HG03066 (cell line): ENCODE results near the gene IL11.

Experiments
- ATAC-seq: cut with Tn5 transposase; IDR thresholded peaks from one replicate; pipeline ENCODE4 v1.9.1; 2021; ENCODE audit warnings: low read depth; ENCODE audit not compliant: unreplicated experiment

The IL11 gene

DNA sequence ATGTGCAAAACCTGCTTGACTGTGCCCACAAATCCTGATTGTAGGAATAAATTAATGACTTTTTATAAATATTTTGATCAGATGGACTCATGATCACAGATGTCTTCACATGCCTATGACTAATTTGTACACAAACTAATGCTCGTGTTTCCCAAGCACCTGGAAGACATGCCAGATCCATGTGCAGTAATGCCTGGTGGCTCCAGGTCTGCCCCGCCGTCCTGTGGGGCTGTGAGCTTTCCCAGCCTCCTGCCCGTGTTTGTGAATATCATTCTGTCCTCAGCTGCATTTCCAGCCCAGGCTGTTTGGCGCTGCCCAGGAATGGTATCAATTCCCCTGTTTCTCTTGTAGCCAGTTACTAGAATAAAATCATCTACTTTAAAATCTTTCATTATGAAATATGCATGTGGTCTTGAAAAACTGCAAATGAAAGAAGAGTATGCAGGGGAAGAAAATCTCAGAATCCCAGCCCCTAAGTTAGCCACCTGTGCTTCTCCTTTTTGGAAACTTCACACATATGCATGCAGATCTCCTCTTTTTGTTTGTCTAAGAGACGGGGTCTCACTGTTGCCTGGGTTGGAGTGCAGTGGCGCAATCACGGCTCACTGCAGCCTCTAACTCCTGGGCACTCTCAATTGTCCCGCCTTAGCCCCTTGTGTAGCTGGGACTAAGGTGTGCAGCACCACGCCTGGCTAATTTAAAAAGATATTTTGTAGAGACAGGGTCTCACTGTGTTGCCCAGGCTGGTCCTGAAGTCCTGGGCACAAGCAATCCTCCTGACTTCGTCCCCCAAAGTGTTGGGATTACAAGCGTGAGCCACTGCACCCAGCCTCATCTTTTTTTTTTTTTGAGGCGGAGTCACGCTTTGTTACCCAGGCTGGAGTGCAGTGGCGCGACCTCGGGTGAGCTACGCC is 21.7 kb upstream of the IL11 start:
- no peak for ATAC-seq

DNA sequence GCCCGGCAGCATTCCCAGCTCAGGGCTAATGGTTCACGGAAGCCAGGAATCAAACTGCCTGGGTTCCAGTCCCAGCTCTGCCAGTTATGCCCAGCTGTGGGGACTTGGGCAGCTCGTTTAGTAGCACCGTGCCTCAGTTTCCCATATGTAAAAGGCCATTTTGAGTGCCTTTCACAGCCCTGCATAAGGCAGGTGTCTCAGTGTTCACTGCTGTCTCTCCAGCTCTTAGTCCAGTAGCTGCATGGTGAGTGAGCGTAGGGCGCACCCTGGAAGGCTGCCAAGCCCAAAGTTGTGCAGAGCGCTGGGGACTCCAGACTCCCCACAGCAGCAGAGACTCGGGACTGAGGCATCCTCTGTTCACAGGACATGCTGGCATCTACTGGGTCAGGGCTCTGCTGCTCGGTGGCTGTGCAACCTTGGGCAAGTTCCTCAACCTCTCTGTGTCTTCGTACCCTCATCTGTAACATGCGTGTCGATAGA is 21.0 kb upstream of the IL11 start:
- ATAC-seq: no peak

DNA sequence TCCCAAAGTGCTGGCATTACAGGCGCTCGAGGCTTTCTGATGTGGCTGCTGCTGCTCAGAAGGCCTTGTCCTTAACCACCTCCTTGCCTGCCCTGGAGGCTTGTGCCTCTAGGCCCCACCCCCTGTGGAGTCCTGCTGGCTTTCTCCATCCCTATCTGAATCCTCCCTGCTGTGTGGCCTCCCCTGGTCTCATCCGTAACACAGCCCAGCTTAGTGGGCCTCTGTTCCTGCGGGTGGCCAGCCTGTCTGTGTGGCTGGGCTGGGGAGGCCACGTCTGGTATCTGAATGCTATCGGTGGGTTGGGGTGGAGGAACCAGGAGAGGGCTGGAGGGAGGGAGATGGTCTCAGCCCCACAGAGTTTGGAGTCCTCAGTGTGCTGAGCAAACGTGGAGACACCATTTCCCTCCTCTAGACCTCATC is 20.2 kb upstream of the IL11 start:
- ATAC-seq: no peak

DNA sequence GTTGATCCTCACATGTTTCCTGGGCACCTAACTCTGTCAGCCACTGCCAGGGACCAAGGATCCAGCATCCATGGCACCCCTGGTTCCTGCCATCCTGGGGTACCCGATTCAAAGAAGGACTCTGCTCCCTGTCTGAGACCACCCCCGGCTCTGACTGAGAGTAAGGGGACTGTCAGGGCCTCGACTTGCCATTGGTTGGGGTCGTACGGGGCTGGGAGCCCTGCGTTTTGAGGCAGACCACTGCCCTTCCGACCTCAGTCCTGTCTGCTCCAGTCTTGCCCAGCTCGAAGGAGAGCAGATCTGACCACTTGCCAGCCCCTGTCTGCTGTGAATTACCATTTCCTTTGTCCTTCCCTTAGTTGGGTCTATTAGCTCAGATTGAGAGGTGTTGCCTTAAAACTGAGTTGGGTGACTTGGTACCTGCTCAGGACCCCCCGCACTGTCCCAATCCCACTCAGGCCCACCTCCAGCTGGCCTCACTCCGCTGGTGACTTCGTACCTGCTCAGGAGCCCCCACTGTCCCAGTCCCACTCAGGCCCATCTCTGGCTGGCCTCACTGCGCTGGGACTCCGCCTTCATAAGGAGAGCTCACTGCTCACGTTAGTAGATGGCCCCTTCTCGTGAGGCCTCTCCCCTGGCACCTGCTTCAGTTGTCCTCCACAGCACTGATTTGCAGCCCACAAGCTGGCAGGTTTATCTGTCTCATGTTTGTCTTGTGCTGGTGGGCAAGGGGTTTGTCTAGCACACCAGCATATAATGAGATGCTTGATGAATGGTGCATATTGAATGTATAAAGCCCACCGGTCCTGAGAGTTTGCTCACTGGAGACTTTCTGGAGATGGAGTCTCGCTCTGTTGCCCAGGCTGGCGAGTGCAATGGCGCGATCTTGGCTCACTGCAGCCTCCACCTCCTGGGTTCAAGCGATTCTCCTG is 19.4 kb upstream of the IL11 start:
- ATAC-seq: no peak

DNA sequence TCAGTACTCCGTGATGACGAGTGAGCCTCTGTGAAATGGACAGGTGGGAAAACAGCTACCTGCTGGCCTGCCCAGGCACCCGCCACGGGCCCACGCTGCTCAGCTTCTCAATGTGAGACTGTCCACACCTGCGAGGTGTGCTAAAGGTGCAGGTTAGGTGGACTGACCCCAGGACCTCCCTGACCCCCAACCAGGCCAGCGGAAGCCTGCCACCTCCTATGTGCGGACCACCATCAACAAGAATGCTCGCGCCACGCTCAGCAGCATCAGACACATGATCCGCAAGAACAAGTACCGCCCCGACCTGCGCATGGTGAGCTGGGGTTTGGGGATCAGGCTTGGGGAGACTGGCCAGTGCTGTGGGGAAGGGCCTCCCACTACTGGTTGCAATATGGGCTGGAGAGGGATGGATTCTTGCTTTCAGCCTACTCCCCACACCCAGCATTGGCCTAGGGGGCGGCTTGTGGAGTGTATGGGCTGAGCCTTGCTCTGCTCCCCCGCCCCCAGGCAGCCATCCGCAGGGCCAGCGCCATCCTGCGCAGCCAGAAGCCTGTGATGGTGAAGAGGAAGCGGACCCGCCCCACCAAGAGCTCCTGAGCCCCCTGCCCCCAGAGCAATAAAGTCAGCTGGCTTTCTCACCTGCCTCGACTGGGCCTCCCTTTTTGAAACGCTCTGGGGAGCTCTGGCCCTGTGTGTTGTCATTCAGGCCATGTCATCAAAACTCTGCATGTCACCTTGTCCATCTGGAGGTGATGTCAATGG is 17.7 kb upstream of the IL11 start:
- no peak for ATAC-seq

DNA sequence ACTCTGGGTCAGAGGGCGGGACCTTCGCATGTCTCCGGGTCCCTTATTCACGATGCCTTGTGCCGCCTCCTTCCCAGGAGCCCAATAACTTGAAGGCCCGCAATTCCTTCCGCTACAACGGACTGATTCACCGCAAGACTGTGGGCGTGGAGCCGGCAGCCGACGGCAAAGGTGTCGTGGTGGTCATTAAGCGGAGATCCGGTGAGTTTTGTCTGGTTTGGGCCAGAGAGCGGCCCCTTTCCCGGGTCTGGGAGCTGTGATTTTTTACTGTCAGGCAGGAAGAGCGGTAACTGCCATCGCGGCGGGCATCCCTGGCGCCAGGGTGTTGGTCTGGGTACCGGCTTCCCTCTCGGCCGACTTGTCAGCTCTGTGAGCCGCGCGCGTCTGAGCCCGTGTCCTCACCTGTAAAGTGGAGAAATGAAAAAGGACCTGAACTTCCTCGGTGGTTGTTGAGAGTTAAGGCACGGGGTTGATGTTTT is 16.3 kb upstream of the IL11 start:
- no peak for ATAC-seq

DNA sequence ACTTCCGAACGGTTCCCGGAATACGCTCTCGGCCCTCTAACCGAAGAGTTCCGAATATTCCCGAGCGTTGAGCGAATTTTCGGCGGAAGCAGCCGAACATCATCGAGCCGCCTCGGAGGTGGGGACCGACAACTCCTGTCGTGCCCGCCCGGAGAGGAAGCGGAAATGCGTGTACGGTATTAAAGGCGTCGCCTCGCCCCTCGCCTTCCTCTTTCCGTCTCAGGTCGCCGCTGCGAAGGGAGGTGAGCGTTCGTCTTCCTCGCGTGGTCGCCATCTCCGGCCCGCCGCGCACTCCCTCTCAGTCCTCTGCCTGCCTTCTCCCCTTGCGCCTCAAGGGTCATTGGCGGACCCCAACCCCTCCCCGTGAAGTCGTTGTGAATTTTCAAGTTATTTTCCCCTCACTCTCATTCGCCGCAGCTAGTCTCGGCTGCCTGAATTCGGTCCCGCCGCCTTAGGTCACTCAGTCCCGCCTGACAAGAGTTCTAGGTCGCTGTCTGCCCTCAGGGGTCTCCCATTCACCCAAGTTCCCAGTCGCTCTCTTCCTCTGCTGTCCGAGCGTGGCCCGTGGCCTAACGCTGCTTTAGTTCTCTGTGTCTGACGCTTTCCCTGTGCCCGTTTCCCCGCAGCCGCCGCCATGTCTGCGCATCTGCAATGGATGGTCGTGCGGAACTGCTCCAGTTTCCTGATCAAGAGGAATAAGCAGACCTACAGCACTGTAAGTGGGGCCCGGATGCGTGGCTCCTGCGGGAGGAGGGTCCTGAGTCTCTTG is 15.6 kb upstream of the IL11 start, which contains the start of gene RPL28:
TSS of gene RPL28 (plus strand) at position 209 of the 769 bp plus-strand sequence. CDS start at position 635, 426 bp downstream.
- ATAC-seq: peak; percentile 56

DNA sequence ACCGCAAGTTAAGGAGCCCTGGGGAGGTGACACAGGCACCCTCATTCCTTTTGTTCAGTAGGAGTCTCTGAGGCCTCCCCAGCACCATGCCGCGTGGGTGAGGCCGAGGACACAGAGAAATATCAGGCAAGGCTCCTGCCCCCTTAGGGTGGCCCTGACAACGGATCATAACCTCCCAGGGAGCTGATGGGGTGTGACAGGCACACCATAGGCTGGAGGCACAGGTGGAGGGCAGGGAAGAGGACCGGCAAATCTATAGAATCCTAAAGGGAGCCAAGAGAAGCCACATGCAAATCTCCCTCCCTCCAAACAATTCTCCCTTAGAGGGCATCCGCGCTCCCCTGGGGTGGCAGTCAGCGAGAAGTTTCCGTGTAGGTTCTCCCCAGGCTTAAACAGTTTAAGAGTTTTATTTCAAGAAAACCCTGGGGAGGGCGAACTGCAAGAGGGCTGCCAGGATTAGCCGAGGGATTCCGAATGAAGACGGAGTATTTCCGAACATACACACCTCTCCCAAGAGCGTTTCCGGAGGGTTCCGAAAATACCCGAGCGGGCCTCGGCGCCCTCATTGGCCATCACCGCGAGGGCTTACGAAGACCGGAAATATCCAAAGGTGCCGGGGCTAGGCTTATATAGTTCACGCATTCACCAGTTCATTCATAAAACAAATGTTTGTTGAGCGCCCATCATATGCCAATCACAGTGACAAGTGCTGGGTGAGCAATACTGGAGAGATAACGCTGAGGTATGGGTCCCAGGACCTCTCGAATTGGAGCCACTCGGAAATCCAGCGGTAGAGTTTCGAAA is 14.9 kb upstream of the IL11 start:
- peak; percentile 53 for ATAC-seq

DNA sequence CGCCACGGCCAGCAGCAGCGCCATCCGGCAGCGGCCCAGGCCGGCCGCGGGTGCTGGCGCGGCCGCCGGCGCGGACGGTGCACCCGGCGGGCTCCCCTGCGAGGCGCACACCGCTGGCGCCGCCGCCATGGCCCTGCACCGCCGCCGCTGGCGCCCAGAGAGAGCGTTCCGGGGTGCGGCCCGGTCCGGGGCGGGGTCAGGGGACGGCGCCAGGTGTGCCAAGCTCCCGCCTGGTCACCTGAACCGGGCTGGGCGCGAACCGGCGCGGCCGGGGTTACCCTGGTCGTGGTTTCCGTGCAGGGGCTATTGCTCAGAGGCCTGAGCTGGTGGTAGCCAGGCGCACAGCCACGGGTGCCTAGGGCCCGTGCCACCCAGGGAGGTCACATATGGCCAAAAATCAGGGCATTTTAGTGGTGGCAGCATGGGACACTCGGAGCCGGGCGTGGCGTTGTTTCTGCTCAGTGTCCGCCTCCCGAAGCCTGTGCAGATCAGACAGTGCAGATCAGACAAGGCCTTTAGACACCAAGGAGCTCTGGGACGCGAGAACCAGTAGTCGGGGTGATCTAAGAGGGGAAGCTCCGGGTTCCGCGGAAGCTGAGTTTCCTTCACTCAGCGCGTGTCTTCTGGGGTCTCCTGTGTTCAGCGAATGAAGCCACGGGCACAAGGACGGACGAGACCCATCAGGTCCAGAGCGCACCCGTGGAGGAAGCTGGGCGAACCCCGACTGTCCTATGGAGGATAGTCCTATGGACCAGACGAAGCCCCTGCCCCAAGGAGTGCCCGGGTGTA is 14.1 kb upstream of the IL11 start, which contains the start of gene TMEM238:
TSS of gene TMEM238 (minus strand) at position 162 of the 789 bp plus-strand sequence. CDS start at position 129, 33 bp downstream.
- ATAC-seq: no peak

DNA sequence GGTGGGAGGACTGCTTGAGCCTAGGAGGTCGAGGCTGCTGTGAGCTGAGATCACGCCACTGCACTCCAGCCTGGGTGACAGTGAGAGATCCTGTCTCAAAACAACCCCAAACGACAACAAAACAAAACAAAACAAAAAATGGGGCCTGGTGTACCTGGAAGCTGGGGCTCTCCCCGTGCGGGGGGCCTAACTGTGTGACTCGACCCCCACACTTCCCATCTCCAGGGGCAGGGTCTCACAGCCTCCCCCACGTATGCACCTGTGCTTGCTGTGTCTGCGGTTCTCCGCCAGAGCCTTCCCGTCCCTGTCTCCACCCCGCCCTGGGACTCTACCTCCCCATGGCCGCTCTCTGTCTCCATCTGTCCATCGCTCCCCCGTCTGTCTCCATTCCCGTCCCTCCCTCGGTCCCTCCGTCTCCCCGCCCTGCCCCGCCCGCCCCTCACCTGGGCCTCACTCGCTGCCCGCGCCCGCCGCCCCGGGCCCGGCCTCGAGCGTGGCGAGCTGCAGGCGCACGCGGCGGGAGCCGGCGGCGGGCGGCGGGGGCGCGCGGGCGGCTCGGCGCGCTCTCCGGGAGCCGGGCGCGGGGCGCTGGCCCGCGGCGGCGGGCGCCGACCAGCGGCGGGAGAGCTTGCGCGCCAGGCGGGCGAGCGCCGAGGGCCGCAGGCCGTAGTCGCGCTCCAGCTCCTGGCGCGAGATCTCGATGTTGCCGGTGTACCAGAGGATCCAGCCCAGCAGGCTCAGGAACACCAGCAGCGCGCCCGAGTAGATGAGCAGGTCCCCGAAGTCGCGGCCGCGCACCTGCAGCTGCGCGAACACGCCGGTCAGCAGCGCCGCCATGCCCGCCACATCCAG is 13.2 kb upstream of the IL11 start:
- no peak for ATAC-seq

DNA sequence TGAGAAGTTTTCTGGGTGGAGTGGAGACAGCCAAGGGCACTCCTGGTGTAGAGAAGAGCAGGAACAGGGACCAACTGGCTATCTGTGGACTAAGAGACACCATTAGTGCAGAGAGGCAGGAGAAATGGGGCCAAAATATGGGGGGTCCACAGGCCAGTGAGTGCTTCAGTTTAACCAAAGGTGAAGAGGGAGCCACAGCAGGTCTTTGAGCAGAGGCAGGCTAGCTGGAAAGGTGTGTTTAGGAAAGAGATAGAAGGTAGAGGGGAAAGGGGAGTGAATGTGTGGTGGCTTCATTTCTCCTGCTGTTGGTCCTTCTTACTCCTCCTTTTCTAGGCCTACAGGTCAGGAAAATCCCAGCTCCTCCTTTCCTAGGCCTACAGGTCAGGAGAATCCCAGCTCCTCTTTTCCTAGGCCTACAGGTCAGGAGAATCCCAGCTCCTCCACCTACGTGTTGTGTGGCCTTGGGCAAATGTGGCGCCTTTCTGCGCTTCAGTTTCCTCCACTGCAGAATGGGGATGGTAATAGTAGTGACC is 12.3 kb upstream of the IL11 start:
- no peak for ATAC-seq

DNA sequence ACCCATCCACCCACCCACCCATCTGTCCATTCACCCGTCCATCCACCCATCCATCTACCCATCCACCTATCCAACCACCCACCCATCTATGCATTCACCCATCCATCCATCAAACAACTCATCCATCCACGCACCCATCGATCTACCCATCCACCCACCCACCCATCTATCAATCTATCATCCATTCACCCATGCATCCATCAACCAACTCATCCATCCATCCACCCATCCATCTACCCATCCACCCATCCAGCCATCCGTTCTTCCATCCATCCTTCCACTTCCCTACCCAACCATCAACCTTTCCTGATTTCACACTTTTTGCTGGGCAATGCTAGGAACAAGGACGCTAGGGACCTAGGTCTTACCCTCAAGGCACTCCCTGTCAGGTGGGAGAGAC is 11.8 kb upstream of the IL11 start:
- no peak for ATAC-seq

DNA sequence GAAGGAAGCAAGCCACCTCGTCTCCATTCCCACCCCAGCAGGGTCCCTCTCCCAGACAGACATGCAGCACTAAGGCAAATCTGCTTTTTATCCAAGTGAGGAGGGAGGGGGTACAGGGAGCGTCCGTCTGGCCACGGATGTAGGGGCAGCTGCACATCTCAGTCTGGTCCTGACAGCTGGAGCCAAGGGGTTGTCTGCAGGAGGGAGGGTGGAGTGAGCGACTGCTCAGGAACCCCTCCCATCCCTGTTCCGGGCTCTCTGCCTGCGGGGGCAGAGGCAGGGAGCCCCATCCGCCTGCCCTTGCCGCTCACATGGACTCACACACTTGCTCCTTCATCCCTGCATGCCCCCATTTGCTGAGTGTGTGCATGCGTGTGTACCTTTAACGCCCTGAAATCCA is 8.9 kb upstream of the IL11 start:
- ATAC-seq: no peak

DNA sequence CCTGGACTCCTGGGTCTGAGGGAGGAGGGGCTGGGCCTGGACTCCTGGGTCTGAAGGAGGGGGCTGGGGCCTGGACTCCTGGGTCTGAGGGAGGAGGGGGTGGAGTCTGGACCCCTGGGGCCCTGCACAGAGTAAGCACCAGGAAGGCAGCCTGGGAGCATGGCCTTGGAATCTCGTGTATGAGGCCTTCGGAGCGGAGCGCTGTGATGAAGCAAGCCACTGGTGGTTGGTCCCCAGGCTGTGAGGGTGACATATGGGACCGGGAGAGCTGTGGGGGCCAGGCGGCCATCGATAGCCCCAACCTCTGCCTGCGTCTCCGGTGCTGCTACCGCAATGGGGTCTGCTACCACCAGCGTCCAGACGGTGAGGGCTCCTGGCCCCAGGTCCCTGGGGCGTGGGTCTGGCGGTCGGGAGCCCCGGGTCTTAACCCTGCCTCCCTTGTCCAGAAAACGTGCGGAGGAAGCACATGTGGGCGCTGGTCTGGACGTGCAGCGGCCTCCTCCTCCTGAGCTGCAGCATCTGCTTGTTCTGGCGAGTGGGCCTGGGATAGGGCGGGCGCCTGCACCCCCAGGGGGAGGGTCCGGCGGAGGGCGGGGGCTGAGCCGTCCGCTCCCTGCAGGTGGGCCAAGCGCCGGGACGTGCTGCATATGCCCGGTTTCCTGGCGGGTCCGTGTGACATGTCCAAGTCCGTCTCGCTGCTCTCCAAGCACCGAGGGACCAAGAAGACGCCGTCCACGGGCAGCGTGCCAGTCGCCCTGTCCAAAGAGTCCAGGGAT is 7.3 kb upstream of the IL11 start:
- no peak for ATAC-seq

DNA sequence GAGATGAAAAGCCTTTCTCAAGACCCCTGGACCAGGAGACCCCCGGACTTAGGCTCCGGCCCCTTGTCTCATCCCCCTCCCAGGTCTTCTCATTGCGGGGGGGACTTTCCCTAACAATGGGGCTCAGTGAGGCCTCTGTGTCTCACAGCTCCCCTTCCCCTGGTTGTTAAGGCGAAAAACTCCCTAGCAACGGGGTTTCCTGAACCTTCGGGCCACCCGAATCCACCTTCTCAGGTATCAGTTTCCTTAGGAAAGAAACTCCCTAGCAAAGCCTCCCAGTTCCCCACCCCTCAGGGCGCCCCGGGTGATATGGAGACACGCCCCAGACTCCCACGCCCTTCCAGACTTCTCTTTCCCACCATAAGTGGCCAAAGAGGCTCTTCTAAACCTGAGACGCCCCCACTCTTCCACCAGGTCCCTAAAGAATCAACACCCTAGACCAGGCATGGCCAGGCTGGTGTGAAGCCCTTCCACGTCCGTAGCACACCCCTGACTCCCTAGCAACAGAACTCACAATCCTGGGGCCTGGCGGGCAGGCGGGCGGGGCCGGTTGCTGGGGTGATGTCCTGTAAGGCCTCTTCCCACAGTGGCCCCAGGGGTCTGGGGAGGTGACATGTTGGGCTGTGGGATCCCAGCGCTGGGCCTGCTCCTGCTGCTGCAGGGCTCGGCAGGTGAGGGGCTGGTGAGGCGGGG is 6.1 kb upstream of the IL11 start, which contains the start of gene TMEM190:
TSS of gene TMEM190 (plus strand) at position 586 of the 693 bp plus-strand sequence. CDS start at position 614, 28 bp downstream.
- no peak for ATAC-seq
